Gastroesophageal sphincter (tissue), 3 donors: ENCODE measurements around the gene SERINC4.
"Not testable (repeated sequence)": the region's sequence is repeated elsewhere in the genome, so short reads cannot be mapped to it uniquely, and the experiment has no call there.

Source experiments
- CTCF ChIP-seq, 4 experiments: fragments of 200-600 bp in 2 of 4; fragments of 450-650 bp in 2 of 4; sonication (generic) in 1 of 4; IDR thresholded peaks; one replicate each; pipeline ENCODE4 v1.5.1; 2017 to 2019; ENCODE audit warnings: antibody characterized with exemption in 4 of 4, mild to moderate bottlenecking in 2 of 4, moderate library complexity in 2 of 4
- POLR2A ChIP-seq, 2 donors: fragments of 450-650 bp; IDR thresholded peaks; one replicate each; pipeline ENCODE4 v1.6.1; 2017; ENCODE audit warnings: antibody characterized with exemption in 2 of 2, mild to moderate bottlenecking in 2 of 2, moderate library complexity in 1 of 2
- POLR2AphosphoS5 ChIP-seq: sonication (generic); formaldehyde crosslinking; IDR thresholded peaks from one replicate; pipeline ENCODE4 v1.6.1; 2017; ENCODE audit warnings: antibody characterized with exemption

GRCh38 chr15:43815064-43815463 lies 15.0 kb upstream of the SERINC4 start:
- TF ChIP-seq POLR2A (IDR thresholded peaks at IDR 0.05); POLR2AphosphoS5; CTCF (IDR thresholded peaks at IDR 0.05): not testable (repeated sequence)
